ENCODE data around the gene RAX. TPM values are rescaled to one million over a fixed set of nuclear protein-coding genes. Genes with fewer than 3 reads are reported as not detected.

The RAX gene
- total RNA-seq, 1 experiment from 2014 or later = 0.37 TPM

- Histone ChIP-seq H3K14ac (ENCODE audit: insufficient read depth, low read length) (no peak overlapping the region), H4K5ac (ENCODE audit: insufficient read length, low read depth, low read length) (no peak overlapping the region), H3K4me1 (ENCODE audit: insufficient read depth, low read length) (no peaks in the 10 kb centered on the region), H3K27ac (ENCODE audit: insufficient read length, low read depth, low read length) (no peak overlapping the region), H3K79me2 (ENCODE audit: insufficient read depth, low read length) (no peaks in the 10 kb centered on the region), H3K9ac (ENCODE audit: extremely low read depth, insufficient read length, low read length) (no peak overlapping the region), H3K23me2 (ENCODE audit: insufficient read length, low read depth, low read length, poor library complexity, severe bottlenecking) (no peaks in the 10 kb centered on the region), H3K23ac (ENCODE audit: insufficient read length, low read depth, low read length) (no peak overlapping the region), H3K4me2 (ENCODE audit: insufficient read depth, insufficient read length, low read length) (no peak overlapping the region), H2BK12ac (ENCODE audit: insufficient read length, low read depth, low read length) (no peak overlapping the region), H3K9me3 (ENCODE audit: control insufficient read depth, low read depth, low read length) (no peaks in the 10 kb centered on the region), H2BK20ac (ENCODE audit: low read depth, low read length, poor library complexity, severe bottlenecking) (no peak overlapping the region), H3K27me3 (ENCODE audit: insufficient read depth, low read length) (no peaks in the 10 kb centered on the region), H3T11ph (ENCODE audit: low read length) (no peak overlapping the region), H3K4ac (ENCODE audit: low read depth, low read length) (no peak overlapping the region), H2BK120ac (ENCODE audit: low read depth, low read length, poor library complexity, severe bottlenecking) (no peak overlapping the region), H4K20me1 (ENCODE audit: control insufficient read depth, insufficient read depth, insufficient read length) (no peaks in the 10 kb centered on the region), H3K18ac (ENCODE audit: insufficient read length, low read depth, low read length) (no peak overlapping the region), H2AFZ (ENCODE audit: low read length) (no peak overlapping the region), H2AK5ac (ENCODE audit: insufficient read length, low read length) (no peak overlapping the region), H4K91ac (ENCODE audit: insufficient read length, low read depth, low read length) (no peak overlapping the region), H3K79me1 (ENCODE audit: insufficient read depth, low read depth, low read length, poor library complexity, severe bottlenecking) (no peaks in the 10 kb centered on the region), H2BK15ac (ENCODE audit: low read depth, low read length) (no peak overlapping the region), H2BK5ac (ENCODE audit: insufficient read length, low read length) (no peak overlapping the region), H3K56ac (ENCODE audit: insufficient read length, low read depth, low read length) (no peak overlapping the region), H4K8ac (replicated peaks; ENCODE audit: insufficient read length, low read depth, low read length) (no peak overlapping the region)
- Mint-ChIP-seq H3K9me3 (no peaks in the 10 kb centered on the region), H3K36me3 (ENCODE audit: insufficient read depth in 1 of 3, low read depth in 3 of 3) (no peaks in the 10 kb centered on the region), H3K27me3 (ENCODE audit: low read depth) (peaks cover 50% of the 10 kb centered on the region), H3K4me3 (no peak overlapping the region), H3K4me1 (no peaks in the 10 kb centered on the region; a peak in 1 of 4 replicates), H3K27ac (no peak overlapping the region)
- no CpG with 5 or more reads among the region's 7 CpGs for WGBS (ENCODE audit: extremely low coverage, insufficient read length, low lambda C conversion rate)
- no peak for DNase-seq
- no peak for TF ChIP-seq CTCF (conservative IDR thresholded peaks at IDR 0.05)
Measured at GRCh38 chr18:59311631-59312030, 38.4 kb upstream of the RAX start.
